ENCODE measurements around the gene RAB14.
A peak's percentile ranks its signal among the peaks of the same experiment; 100 is the strongest.

Gene RAB14

DNA sequence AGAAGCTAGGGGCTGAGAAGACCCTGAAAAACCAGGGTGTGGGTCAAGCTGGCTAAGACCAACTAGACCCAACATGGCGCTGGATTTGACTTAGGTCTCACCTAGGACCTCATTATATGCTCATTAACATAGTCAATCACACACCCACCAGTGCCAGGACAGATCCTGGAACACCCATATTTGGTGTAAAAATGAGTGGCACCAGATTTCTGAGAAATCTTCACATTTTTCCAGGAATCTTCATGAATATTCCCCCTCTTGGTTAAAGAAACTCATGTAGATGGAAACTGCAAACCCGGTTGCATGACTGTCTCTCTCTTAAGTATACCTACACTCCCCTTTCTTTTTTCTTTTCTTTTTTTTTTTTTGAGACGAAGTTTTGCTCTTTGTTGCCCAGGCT is 17.9 kb upstream of the RAB14 start:
- no peak for DNase-seq (ENCODE audit: low spot score)

DNA sequence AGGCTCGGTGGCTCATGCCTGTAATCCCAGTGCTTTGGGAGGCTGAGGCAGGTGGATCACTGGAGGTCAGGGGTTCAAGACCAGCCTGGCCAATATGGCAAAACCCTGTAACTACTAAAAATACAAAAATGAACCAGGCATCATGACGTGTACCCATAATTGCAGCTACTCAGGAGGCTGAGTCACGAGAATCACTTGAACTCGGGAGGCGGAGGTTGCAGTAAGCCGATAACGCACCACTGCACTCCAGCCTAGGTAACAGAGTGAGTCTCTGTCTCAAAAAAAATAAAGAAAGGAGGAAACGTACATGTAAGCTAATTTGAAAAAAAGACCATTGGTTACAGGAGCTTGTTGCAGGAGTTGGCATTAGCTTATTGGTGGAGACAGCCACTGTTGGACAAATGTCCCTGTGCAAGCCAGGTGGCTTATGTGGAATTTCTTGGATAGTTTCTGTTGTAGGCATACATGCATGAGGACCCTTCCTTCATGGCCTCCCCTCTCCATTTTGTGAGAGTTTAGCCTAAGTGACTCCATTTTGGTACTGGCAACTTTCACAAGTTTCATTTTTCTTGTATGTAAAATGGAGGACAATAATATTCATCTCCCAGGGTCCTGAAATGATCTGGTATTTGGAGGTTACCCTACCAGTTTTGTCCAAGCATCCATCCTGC is 16.8 kb upstream of the RAB14 start:
- DNase-seq (ENCODE audit: low spot score): no peak

DNA sequence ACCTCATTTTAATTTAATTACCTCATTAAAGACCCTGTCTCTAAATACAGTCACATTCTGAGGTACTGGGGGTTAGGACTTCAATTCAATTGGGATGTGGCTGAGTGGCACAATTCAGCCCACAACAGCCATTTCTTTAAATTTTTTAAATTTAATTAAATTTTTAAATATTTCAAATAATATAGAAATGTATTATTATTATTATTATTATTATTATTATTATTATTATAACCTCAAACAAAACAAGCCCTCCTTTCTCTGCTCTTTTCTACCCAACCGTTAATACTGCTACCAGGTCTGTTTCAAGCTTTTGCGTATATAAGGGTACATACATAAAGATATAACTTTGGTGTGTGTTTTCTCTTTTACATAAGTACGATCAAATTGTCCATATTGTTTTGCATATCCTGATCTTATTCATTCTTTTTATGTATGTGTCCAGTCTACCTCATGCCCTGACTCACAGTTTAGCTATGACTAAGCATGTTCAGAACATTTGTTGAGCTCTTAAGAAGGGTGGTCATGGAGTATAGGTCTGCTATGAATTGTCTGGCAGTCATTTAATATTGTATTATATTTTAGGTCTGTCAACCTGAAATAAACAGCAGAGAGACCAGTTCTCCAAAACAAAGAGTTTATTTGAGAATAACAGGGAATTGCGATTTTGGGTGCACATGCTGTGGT is 16.1 kb upstream of the RAB14 start:
- DNase-seq (ENCODE audit: low spot score): peak; percentile 59

DNA sequence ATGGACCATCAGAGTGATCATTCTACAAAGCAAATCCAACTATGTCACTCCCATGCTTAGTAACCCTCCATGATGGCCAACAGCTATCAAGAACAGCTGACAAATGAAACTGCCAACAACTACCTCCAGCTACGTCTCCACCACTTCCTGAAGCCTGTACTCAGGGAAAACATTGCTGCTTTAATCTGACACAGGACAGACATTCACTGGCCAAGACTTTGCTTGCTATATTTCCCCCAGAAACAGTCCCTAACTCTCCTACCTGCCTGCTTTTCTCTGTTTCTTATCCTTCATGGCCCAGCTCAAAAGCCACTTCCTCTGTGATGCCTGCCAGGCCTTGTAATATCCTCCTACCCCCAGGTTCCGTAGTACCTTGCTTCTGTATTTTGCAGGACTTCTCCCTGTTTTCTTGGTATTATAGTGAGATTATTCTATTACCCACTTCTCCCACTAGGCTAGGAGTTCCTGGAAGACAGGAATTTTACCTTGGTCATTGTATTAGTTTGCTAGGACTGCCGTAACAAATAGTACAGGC is 14.7 kb upstream of the RAB14 start:
- DNase-seq (ENCODE audit: low spot score): no peak

DNA sequence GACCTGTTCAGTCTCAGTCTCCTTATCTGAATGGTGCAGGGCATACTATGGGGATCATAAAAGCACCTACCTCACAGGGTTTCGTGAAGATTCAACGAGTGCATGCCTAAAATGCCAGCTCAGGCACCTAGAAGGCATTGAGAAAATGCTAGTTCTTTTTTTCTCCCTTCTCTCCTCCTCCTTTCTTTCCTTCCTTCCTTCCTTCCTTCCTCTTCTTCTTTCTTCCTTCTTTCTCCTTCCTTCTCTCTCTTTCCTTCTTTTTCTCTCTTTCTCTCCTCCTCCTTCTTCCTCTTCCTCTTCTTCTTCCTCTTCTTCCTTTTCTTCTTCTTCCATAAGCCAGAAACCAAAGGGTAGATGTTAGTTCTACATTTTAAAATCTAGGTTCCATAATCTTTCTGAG is 12.3 kb upstream of the RAB14 start:
- DNase-seq (ENCODE audit: low spot score): no peak

DNA sequence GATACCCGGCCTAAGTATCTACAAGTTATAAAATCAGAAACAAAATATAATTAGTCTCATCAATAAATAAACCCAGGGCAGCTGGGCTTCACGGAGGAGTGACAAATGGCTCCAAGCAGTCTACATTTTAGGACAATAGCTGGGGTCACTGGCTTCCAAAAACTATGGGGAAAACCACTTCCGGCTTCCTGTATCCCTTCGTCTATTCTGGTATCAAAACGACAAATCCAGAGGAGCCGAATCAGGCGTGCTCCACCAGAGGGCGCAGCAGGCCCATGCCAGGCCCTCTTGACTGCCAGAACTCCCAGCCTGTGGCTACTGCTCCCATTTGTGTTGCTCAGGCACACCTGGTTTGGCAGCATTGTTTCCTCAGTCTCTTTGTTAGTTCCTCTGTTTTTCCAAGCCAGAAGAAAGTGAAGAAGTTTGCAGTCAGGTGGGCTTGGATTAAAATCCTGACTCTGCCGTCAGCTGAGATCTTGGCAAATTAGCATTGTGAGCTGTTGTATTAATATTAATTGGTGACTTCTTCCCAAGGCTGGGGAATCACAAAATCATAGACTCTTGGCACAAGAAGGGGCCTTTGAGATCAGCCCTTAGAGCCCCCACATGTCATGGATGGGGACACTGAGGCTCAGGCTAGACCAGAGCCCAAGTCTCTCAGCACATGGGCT is 11.6 kb upstream of the RAB14 start:
- peak; percentile 77 for DNase-seq (ENCODE audit: low spot score)

DNA sequence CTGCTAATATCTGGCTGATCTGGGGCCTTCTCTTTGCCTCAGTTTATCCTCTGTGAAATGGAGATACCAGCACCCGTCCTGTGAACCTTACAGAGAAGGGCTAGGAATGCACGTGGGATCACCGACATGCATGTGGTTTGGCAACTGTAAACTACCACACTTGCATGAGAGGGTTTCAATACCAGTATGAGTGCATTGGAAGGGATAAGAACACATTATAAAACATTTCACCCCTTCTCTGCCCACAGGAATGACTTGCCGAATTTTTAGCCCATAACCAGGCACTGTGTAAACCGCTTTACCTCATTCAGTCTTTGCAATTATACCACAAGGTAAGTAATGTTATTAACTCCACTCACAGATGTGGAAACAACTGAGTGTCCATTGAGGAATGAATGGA is 8.9 kb upstream of the RAB14 start:
- peak; percentile 27 for DNase-seq (ENCODE audit: low spot score)

DNA sequence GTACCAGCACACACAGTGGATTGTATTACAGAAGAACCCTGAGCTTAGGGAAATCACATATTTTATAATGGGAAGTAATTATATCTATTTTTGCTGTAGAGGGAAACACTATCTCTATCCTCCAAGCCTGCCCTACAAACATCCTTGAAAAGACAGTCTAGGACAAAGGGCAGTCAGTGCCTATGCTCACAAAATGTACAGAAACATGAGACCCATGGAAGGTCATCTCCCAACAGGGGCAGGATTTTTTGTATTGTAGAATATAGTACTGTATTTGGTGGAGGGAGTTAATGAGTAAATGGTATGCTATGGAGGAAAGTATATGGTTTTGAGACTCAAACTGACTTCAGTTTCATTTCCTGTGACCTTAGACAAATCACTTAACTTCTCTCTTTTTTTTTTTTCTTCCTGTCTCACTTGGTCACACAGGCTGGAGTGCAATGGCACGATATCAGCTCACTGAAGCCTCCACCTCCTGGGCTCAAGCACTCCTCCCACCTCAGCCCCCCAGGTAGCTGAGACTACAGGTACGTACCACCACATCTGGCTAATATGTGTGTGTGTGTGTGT is 5.8 kb upstream of the RAB14 start:
- peak; percentile 35 for DNase-seq (ENCODE audit: low spot score)

DNA sequence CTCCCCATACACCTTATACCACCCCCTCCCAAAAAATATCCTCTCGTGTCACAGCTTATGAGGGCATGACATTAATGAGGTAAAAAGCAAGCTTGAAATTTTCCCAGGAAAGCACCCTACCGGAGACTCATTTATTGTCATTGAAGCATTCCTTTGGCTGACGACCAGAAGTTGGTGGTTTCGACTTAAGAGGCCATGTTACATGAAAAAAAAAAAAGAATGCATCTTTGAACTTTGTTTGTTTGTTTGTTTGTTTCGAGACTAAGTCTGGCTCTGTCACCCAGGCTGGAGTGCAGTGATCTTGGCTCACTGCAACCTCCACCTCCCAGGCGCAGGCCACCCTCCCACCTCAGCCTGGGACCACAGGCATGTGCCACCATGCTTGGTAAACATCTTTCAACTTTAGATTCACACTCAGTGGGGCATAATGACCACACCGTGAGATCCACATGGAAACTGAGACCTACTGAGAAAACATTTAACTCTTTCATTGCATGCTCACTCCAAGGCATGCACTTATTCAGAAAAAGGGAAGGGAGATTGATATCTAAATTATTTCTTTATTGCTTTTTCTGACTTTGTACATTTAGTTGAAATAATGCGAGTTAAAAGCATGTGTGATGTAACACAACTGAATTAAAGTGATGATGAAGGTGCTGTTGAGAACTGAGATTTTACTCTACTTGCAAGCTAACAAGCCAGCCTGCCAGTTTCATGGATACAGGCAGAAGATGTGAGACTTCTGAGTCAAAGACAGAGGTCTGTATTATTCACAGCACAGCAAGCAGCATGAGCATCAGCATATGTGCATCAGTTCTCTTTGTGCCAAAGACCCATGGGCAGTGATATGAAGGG is 5.1 kb upstream of the RAB14 start:
- DNase-seq (ENCODE audit: low spot score): peak; percentile 70

DNA sequence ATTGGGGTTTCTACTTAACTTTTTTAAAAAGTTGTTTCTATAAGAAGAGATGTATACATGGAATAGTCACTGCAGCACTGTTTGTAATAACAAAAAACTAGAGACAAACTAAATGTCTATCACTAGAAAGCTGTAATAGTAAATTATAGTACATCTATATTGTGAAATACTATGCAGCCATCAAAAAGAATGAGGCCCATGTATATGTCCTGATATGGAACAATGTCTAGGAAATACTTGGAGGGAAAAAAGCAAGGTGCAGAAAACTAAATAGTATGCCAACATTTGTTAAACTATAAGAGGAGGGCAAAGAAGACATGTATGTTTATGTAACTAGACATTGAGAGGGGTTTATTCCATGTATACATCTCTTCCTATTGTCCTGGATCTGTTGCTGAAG is 2.9 kb upstream of the RAB14 start:
- no peak for DNase-seq (ENCODE audit: low spot score)

DNA sequence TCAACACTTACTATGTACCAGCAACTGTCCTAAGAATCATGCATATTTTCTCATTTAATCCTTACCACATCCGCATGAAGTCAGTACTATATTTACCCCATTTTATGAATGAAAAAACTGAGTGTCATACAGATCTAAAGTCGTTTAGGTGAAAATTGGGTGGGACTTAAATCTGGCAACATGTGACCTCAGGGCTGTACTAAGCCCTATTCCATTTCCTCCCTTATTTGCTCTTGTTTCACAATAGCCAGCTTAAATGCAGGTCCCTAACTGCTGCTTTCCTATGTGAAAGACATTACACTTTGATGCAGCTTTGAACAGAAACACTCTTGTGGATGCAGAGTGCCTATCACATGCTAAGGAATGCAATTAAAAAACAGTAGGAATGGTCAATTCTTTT is 2.5 kb upstream of the RAB14 start:
- DNase-seq (ENCODE audit: low spot score): no peak

DNA sequence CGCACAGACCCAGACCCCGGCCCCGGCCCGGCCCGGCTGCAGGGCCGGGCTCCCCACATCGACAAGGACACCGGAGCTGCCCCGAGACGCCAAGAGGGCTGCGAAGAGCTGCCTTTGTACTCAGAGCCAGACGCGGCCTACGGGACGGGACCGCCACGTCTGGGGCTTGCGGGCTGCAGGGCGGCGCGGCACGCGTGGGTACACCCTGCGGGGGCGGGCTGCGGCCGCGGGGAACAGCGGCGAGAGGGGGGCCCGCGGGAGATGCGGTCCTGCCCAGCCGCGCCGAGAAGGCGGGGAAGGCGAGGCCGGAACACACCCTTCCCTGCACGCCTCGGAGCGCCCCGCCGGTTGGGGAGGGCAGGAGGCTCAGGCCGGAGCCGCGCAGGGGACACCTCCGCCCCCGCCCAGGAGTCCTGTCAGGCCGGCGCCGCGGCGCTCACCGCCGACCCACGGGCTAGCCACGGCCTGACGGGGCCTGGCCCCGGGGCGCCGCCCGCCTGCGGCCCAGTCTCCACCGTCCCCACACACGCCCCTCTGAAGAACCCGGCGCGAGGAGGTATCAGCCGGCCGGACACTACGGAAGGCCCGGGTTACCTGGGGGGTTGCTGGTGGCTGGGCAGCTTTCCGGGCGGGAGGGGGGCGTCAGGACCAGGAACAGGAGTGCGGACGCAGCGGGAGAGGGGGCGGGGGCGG is 478 bp downstream of the RAB14 start:
- DNase-seq (ENCODE audit: low spot score): no peak

DNA sequence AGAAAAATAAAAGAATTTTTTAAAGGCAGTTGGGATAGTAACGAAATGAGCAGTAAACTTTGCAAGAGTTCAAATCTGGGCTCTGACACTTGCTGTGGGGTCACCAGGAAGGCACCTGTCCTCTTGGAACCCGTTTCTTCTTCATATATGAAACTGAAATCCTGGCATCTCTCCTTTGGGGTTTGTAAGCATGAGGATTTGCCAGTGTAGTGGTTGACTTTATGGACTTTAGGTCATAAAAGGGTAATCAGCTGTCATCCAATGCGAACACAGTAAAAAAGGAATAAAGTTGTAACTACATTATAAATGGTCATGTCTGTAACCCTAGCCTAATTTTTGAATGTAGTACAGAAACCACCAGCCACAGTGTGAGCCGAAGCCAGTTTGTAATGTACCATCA is 1.3 kb downstream of the RAB14 start:
- no peak for DNase-seq (ENCODE audit: low spot score)

DNA sequence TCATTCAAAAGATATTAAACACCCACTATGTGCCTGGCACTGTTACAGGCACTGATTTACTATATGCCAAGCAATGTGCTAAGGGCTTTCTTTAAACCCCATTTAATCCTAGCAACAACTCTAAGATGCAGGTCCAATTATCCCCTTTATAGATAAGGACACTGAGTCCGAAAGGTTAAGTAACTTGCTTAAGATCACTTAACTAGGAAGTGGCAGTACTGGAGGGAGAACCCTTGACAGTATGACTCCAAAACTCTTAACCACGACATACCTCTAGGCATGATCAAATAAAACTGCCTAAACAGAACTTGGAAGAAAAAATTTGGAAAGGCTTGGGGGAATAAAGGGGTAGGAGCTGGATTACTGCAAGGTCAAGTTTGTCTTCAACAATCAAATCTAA is 1.7 kb downstream of the RAB14 start:
- DNase-seq (ENCODE audit: low spot score): no peak

DNA sequence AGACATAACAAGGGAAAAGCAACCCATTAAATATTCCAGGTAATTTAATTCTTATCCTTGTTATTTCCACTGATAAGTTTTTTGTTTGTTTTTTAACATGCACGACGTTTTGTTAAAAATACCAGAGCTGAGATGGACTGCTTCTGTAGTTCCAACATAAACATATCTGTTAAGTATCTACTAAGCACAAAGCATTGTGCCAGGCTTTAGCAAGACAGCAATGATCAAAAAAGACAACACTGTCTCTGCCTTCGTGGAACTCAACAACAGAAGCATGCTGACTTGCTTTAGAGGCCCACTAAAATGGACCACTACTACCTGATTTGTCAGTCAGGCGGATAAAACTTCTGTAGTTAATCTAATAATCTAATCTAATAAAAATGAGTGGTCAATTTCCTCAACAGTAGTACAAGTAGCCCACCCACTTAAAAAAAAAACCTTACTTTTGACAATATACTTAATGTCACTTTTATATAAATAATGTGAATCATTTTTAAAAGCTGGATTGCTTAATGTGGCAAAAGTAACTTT is 3.1 kb downstream of the RAB14 start:
- DNase-seq (ENCODE audit: low spot score): no peak

DNA sequence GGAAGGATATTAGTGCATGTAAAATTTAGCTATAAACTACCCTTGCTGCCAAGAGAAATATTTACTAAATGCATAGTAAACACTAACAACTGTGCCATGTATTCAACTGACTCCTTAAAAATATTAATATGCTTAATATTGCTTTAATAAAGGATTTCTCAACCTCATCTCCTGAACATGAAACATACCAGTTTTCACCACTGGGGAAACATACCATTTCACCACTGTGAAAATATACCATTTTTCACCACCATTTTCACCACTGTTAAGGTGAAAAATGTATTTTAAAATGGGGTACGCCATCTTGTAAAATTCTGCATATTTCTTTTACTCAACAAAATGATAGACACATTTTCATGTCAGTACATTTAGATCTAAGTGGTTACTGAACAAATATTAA is 4.5 kb downstream of the RAB14 start:
- no peak for DNase-seq (ENCODE audit: low spot score)

DNA sequence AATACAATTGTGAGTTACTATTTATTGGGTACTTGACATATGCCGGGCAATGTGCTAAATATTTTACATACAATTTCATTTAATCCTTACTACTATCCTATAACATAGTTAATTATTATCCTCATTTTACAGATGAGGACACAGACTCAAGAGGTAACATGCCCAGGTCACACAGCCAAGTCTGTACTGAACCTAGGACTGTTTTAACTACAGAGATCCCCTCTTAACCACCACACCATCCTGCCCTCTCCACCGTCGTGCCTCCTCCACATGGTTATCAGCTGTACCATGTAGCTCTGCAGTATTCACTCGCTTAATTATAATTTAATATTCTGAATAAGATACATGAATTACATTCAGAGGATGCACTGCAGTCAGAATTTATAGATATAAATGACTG is 5.3 kb downstream of the RAB14 start:
- no peak for DNase-seq (ENCODE audit: low spot score)

DNA sequence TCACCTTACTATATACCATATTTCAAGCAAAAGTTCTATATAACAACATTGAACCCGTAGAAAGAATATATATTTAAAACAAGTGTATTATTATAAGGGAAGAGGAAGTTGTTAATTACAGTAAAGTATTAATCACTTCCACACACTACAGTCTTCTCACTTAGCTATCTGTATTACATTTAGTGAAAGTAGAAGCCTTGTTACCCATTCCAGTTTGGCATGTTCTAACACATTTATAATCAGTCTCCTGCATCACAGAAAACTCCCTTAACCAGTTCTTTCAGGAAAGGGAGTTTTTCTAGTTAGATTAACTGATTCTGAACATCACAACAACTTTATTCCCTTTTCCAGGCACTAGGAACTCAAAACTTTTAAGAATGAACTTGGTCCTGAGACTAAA is 6.9 kb downstream of the RAB14 start:
- no peak for DNase-seq (ENCODE audit: low spot score)

DNA sequence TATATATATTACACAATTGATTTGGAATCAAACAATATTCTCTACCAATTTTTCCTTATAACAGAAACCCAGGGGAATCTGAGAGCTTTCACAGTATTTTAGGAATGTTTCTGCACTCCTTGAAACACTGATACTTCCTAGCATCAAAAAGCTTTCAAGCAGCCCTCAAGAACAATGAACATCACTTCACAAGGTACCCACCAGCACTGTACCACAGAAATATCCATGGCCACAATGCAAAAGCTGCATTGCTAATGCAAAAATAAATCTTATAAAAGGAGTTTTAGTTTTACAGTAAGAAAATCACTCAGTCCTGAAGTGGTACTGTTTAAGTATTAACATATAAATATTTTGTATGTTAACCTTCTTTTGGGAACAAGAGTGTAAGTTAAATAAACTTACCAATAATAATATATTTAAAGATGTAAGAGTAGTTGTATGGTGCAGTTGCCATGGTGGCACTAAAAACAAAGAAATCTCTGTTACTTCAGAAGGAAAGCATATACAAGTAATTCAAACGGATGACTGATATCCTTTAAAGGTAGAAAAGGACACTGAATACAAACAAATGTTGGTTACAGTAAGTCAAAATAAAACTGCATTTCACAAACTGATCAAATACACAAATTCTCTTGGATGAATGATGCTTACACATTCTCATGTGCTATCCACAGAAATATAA is 8.6 kb downstream of the RAB14 start:
- DNase-seq (ENCODE audit: low spot score): no peak

DNA sequence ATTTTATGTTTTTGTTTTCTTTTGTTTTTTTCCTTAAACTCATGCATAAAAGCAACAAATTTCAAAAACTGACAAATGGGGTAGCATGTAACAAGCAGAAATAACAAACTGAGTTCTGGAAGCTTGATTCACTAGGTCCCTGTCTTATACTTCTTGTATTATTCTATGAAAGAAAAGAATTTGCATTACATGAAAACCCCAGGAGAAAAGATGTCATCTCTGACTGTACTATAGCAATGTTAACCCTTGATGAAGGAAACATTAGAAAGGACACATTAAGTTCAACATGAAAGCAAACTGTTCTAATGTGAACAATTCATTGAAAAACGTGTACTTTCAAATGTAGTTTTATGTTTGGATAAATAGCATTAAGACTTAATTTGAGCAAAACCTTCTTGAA is 9.2 kb downstream of the RAB14 start:
- DNase-seq (ENCODE audit: low spot score): no peak

DNA sequence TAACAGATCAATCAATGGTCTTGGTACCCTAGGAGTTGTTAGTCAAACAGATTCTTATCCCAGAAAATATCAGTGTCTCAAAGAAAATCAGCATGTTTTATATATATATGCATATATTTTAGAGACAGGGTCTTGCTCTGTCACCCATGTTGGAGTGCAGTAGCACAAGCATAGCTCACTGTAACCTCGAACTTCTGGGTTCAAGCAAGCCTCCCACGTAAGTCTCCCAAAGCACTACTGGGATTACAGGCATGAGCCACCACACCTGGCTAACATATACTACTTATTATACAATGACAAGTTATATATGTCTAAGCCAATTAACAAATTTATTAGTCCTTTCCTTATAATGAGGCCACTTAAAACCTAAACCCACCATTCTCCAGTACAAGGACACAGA is 10.4 kb downstream of the RAB14 start:
- no peak for DNase-seq (ENCODE audit: low spot score)

Measured in activated CD4-positive, alpha-beta T cell treated with anti-CD3 and anti-CD28 coated beads, Interleukin-2, Interleukin-4, amounts not matched to agents 100 ng/mL and 50 ng/mL, durations not matched to agents 16 hours and 8 hours (primary cell).